WERI-Rb-1 (cell line): ENCODE measurements around the gene STX1B.
A peak's percentile ranks its signal among the peaks of the same experiment; 100 is the strongest.

Source experiments
- DNase-seq: peaks from one replicate; pipeline ENCODE4 v3.0.0-alpha.2; 2020
- H3K27ac ChIP-seq: fragments of 250-450 bp; sonication (Bioruptor Pico); 2 replicates; pipeline ENCODE4 v1.5.1; 2020; ENCODE audit warnings: mild to moderate bottlenecking, moderate library complexity
- H3K27me3 ChIP-seq: fragments of 250-450 bp; sonication (Bioruptor Pico); 2 replicates; pipeline ENCODE4 v1.5.1; 2021; ENCODE audit warnings: mild to moderate bottlenecking, low read depth, moderate library complexity; ENCODE audit not compliant: insufficient read depth, severe bottlenecking
- H3K36me3 ChIP-seq: fragments of 250-450 bp; sonication (Bioruptor Pico); 2 replicates; pipeline ENCODE4 v1.5.1; 2020; ENCODE audit warnings: mild to moderate bottlenecking, moderate library complexity
- H3K4me3 ChIP-seq: 2 replicates; pipeline ENCODE4 v1.5.1; 2011; ENCODE audit warnings: low read depth, mild to moderate bottlenecking, control low read depth, low read length
- H3K9me3 ChIP-seq: fragments of 250-450 bp; sonication (Bioruptor Pico); 2 replicates; pipeline ENCODE4 v1.5.1; 2021; ENCODE audit warnings: mild to moderate bottlenecking, moderate library complexity; ENCODE audit not compliant: severe bottlenecking
- CTCF ChIP-seq: IDR thresholded peaks from 2 replicates; pipeline ENCODE4 v1.5.1; 2011; ENCODE audit warnings: low read depth, mild to moderate bottlenecking, control low read depth, inconsistent platforms, low read length

Gene STX1B

DNA sequence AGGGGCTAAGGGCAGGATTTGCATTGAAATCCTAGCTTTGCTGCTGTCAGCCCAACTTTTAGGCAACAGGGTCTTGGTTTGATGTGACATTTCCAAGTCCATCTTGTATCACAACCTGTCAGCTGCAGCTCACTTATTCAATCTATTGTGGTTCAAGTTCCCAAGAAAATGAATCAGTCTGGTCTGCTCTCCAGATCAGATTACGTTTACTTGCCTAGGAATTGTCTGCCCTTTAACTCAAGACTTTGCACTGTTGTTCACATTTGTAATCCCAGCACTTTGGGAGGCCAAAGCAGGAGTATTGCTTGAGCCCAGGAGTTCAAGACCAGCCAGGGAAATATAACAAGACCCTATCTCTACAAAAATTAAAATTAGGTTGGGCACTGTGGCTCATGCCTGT, 32.9 kb upstream of the STX1B start:
- no peak overlapping the region for H3K27ac ChIP-seq
- no peak for TF ChIP-seq CTCF
- no peak overlapping the region for H3K4me3 ChIP-seq
- H3K9me3 ChIP-seq = no peaks in the 10 kb centered on the region
- no peaks in the 10 kb centered on the region for H3K27me3 ChIP-seq
- no peaks in the 10 kb centered on the region for H3K36me3 ChIP-seq
- DNase-seq = no peak

DNA sequence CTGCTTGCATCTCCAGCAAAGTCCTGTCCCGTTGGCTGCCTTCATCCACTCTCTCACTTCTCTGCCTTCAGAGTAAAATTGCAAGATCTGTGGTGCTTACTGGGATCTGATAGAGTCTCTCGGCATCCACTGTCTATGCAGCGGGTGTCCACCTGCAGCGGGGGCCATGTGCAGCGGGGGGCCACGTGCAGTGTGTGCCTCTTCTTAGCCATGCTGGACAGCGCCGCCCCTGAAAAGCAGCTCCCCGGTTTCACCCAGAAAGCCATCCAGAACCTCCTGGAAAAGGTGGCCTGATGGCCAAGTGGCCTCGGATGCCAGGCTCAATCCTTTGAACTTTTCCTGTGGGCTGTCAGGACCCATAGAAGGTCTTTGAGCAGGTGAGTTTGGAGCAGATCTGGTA, 32.4 kb upstream of the STX1B start:
- Histone ChIP-seq H3K9me3 (no peaks in the 10 kb centered on the region), H3K27me3 (no peaks in the 10 kb centered on the region), H3K27ac (no peak overlapping the region), H3K36me3 (no peaks in the 10 kb centered on the region), H3K4me3 (no peak overlapping the region)
- no peak for TF ChIP-seq CTCF
- no peak for DNase-seq

- DNase-seq = no peak
- Histone ChIP-seq H3K4me3 (no peak overlapping the region), H3K9me3 (no peaks in the 10 kb centered on the region), H3K36me3 (no peaks in the 10 kb centered on the region), H3K27ac (no peak overlapping the region), H3K27me3 (no peaks in the 10 kb centered on the region)
- no peak for TF ChIP-seq CTCF
Observed at GRCh38 chr16:31038993-31039392, 28.6 kb upstream of the STX1B start.

DNA sequence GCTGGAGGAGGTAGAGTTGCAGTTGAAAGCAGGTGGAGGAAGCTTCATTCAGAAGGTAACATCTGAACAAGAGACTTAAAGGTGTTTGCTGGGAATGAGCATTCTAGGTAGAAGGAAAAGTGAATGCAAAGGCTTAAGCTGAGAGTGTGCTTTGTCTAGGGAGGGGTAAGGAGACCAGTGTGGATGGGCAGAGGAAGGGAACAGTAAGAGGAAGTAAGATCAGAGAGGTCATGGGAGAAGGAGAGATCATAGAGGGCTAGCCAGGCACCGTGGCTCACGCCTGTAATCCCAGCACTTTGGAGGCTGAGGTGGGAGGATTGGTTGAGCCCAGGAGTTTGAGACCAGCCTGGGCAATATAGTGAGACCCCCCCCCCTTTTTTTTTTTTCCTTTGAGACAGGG, 26.3 kb upstream of the STX1B start:
- no peaks in the 10 kb centered on the region for H3K9me3 ChIP-seq
- no peak overlapping the region for H3K27ac ChIP-seq
- H3K36me3 ChIP-seq = no peaks in the 10 kb centered on the region
- H3K27me3 ChIP-seq = no peaks in the 10 kb centered on the region
- H3K4me3 ChIP-seq = no peak overlapping the region
- TF ChIP-seq CTCF = no peak
- DNase-seq = no peak

- no peak for TF ChIP-seq CTCF
- DNase-seq = peak; percentile 88
- Histone ChIP-seq H3K36me3 (no peaks in the 10 kb centered on the region), H3K27ac (no peak overlapping the region), H3K4me3 (peak overlapping the region; percentile 81), H3K27me3 (no peaks in the 10 kb centered on the region), H3K9me3 (no peaks in the 10 kb centered on the region)
Observed at GRCh38 chr16:31033709-31034492, 23.5 kb upstream of the STX1B start.
